PC-3 (cell line): ENCODE results near the gene ITIH3. TPM values are rescaled to one million over a fixed set of nuclear protein-coding genes. Genes with fewer than 3 reads are reported as not detected.

Experiments
- ATAC-seq: fragments of 200-7000 bp; cut with Tn5 transposase; 2 replicates; pipeline ENCODE4 v1.9.1; 2020; ENCODE audit warnings: mild to moderate bottlenecking, moderate library complexity
- BruUV-seq: library from RNA; stranded (reverse); fragments of 400-500 nt; replicated peaks from 2 replicates; lab custom pipeline; 2021; lab: Mats Ljungman, UMichigan
- CTCF ChIA-PET: fragments of 300-600 bp; sonication (Branson Sonifier 250); formaldehyde crosslinking; loops from one replicate; lab custom pipeline; 2022; ENCODE audit warnings: antibody characterized with exemption; lab: Charles Lee
- POLR2A ChIA-PET: fragments of 300-600 bp; sonication (Branson Sonifier 250); formaldehyde crosslinking; loops from one replicate; lab custom pipeline; 2022; ENCODE audit warnings: antibody characterized with exemption; ENCODE audit not compliant: unreplicated experiment; lab: Charles Lee
- DNase-seq: peaks from one replicate; pipeline ENCODE4 v3.0.0-alpha.2; 2015
- H2AFZ ChIP-seq: fragments of 300-600 bp; sonication (generic); 2 replicates; pipeline ENCODE4 v1.6.0; 2016; ENCODE audit warnings: antibody characterized with exemption, low read length
- H3F3A ChIP-seq: fragments of 300-600 bp; sonication (generic); one replicate; pipeline ENCODE4 v1.6.0; 2017; ENCODE audit warnings: antibody characterized with exemption, low read length, control low read depth, mild to moderate bottlenecking; ENCODE audit not compliant: unreplicated experiment
- H3K27ac ChIP-seq: fragments of 300-600 bp; sonication (generic); 2 replicates; pipeline ENCODE4 v1.5.1; 2016; ENCODE audit warnings: mild to moderate bottlenecking, low read length
- H3K27me3 ChIP-seq: fragments of 300-600 bp; sonication (generic); 2 replicates; pipeline ENCODE4 v1.6.1; 2016; ENCODE audit warnings: low read length, mixed read lengths
- H3K36me3 ChIP-seq: fragments of 300-600 bp; sonication (generic); 2 replicates; pipeline ENCODE4 v1.6.1; 2016; ENCODE audit warnings: low read depth, mixed run types, low read length, mixed read lengths
- H3K4me1 ChIP-seq: fragments of 300-600 bp; sonication (generic); 2 replicates; pipeline ENCODE4 v1.5.1; 2016; ENCODE audit warnings: low read length; ENCODE audit not compliant: insufficient read depth
- H3K4me2 ChIP-seq: fragments of 300-600 bp; sonication (generic); 2 replicates; pipeline ENCODE4 v1.6.0; 2016; ENCODE audit warnings: low read length
- H3K4me3 ChIP-seq: fragments of 300-600 bp; sonication (generic); 2 replicates; pipeline ENCODE4 v1.5.1; 2016; ENCODE audit warnings: mild to moderate bottlenecking, low read length, mixed read lengths
- H3K79me2 ChIP-seq: fragments of 300-600 bp; sonication (generic); 2 replicates; pipeline ENCODE4 v1.6.1; 2017; ENCODE audit warnings: low read length, mixed read lengths
- H3K9ac ChIP-seq: fragments of 300-600 bp; sonication (generic); 2 replicates; pipeline ENCODE4 v1.6.0; 2016; ENCODE audit warnings: mild to moderate bottlenecking, low read length
- H3K9me2 ChIP-seq: fragments of 300-600 bp; sonication (generic); replicated peaks from 2 replicates; pipeline ENCODE4 v1.6.1; 2016; ENCODE audit warnings: mixed run types, low read length, mixed read lengths
- H3K9me3 ChIP-seq: fragments of 300-600 bp; sonication (generic); 2 replicates; pipeline ENCODE4 v1.6.1; 2016; ENCODE audit warnings: low read length, mixed read lengths
- H4K20me1 ChIP-seq: fragments of 300-600 bp; sonication (generic); 2 replicates; pipeline ENCODE4 v1.6.1; 2016; ENCODE audit warnings: low read length, mixed read lengths
- EZH2 ChIP-seq: fragments of 300-600 bp; sonication (generic); IDR thresholded peaks from one replicate; pipeline ENCODE4 v1.6.1; 2017; ENCODE audit warnings: antibody characterized with exemption, mild to moderate bottlenecking, low read length; ENCODE audit not compliant: unreplicated experiment
- EZH2phosphoT487 ChIP-seq: fragments of 300-600 bp; sonication (generic); IDR thresholded peaks from 2 replicates; pipeline ENCODE4 v1.6.1; 2018; ENCODE audit warnings: mild to moderate bottlenecking, antibody characterized with exemption, low read length, borderline replicate concordance
- intact Hi-C: fragments of 100-400 bp; cut with micrococcal nuclease; formaldehyde crosslinking; loops from 2 replicates; pipeline ENCODE4 v1.9.0; 2023
- total RNA-seq: library from RNA; depleted of rRNA; stranded (reverse); fragments of >200 nt; gene quantifications from 2 replicates; pipeline ENCODE4 v1.2.3, GENCODE V29; 2014
- TF ChIP-seq, protein P1 (sequence below): fragments of 300-600 bp; sonication (generic); conservative IDR thresholded peaks from 2 replicates; pipeline ENCODE4 v1.5.1; 2017; ENCODE audit warnings: antibody characterized with exemption, low read depth, mild to moderate bottlenecking, low read length

The ITIH3 gene
- total RNA-seq, 1 experiment from 2014 or later: not detected

GRCh38 chr3:52754373-52754772 is 40.2 kb upstream of the ITIH3 start:
- Histone ChIP-seq H3K4me3 (no peak overlapping the region), H3K4me1 (no peaks in the 10 kb centered on the region), H3K27ac (no peak overlapping the region), H3K36me3 (peaks cover 43% of the 10 kb centered on the region), H4K20me1 (no peaks in the 10 kb centered on the region), H3K9me3 (no peaks in the 10 kb centered on the region), H3F3A (no peaks in the 10 kb centered on the region), H3K27me3 (no peaks in the 10 kb centered on the region), H3K79me2 (no peaks in the 10 kb centered on the region), H3K9me2 (no peaks in the 10 kb centered on the region), H3K4me2 (no peak overlapping the region), H3K9ac (no peak overlapping the region), H2AFZ (no peak overlapping the region)
- POLR2A ChIA-PET: no interaction called here
- CTCF ChIA-PET: no interaction called here
- BruUV-seq: no TSS peak
- intact Hi-C loops: no loop called here
- ATAC-seq: no peak
- no peak for DNase-seq
- no peak for TF ChIP-seq EZH2
- TF ChIP-seq, protein P1, sequence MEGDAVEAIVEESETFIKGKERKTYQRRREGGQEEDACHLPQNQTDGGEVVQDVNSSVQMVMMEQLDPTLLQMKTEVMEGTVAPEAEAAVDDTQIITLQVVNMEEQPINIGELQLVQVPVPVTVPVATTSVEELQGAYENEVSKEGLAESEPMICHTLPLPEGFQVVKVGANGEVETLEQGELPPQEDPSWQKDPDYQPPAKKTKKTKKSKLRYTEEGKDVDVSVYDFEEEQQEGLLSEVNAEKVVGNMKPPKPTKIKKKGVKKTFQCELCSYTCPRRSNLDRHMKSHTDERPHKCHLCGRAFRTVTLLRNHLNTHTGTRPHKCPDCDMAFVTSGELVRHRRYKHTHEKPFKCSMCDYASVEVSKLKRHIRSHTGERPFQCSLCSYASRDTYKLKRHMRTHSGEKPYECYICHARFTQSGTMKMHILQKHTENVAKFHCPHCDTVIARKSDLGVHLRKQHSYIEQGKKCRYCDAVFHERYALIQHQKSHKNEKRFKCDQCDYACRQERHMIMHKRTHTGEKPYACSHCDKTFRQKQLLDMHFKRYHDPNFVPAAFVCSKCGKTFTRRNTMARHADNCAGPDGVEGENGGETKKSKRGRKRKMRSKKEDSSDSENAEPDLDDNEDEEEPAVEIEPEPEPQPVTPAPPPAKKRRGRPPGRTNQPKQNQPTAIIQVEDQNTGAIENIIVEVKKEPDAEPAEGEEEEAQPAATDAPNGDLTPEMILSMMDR: no peak
- TF ChIP-seq EZH2phosphoT487: no peak

DNA sequence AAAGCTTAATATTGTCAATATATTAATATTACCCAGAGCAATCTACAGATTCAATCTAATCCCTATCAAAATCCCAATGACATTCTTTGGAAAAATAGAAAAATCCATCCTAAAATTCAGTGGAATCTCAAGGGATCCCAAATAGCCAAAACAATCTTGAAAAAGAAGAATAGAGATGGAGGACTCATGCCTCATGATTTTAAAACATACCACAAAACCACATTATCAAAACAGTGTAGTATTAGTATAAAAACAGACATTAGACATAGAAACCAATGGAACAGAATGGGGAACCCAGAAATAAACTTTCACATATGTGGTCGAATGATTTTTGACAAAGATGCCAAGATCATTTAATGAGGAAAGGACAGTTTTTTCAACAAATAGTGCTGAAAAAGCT is 38.5 kb upstream of the ITIH3 start:
- Histone ChIP-seq H2AFZ (no peak overlapping the region), H3K4me2 (no peak overlapping the region), H3K36me3 (peaks cover 48% of the 10 kb centered on the region), H3K4me3 (no peak overlapping the region), H3K4me1 (no peaks in the 10 kb centered on the region), H3K9me3 (no peaks in the 10 kb centered on the region), H3K27ac (no peak overlapping the region), H3K79me2 (no peaks in the 10 kb centered on the region), H3K9ac (no peak overlapping the region), H3K27me3 (no peaks in the 10 kb centered on the region), H3K9me2 (no peaks in the 10 kb centered on the region), H3F3A (no peaks in the 10 kb centered on the region), H4K20me1 (no peaks in the 10 kb centered on the region)
- intact Hi-C loops: no loop called here
- ChIA-PET CTCF (no interaction called here), POLR2A (no interaction called here)
- no TSS peak for BruUV-seq
- ATAC-seq (no peak), DNase-seq (no peak)
- TF ChIP-seq EZH2 (no peak), EZH2phosphoT487 (no peak)

GRCh38 chr3:52763466-52763865 is 31.1 kb upstream of the ITIH3 start:
- no peaks in the 10 kb centered on the region for H3F3A ChIP-seq
- intact Hi-C loops: no loop called here
- no peaks in the 10 kb centered on the region for H3K27me3 ChIP-seq
- no peaks in the 10 kb centered on the region for H4K20me1 ChIP-seq
- no peaks in the 10 kb centered on the region for H3K4me1 ChIP-seq
- POLR2A ChIA-PET: no interaction called here
- H3K27ac ChIP-seq: no peak overlapping the region
- H3K4me2 ChIP-seq: no peak overlapping the region
- H3K9ac ChIP-seq: no peak overlapping the region
- H3K9me3 ChIP-seq: no peaks in the 10 kb centered on the region
- no peak overlapping the region for H3K4me3 ChIP-seq
- no peak for TF ChIP-seq EZH2
- TF ChIP-seq, protein P1: no peak
- TF ChIP-seq EZH2phosphoT487: no peak
- BruUV-seq: no TSS peak
- ATAC-seq (peak; percentile 92), DNase-seq (peak; percentile 40)
- H3K79me2 ChIP-seq: peaks cover 10% of the 10 kb centered on the region
- no peaks in the 10 kb centered on the region for H3K9me2 ChIP-seq
- no peak overlapping the region for H2AFZ ChIP-seq
- CTCF ChIA-PET: no interaction called here
- H3K36me3 ChIP-seq: peaks cover 54% of the 10 kb centered on the region
